DLD1 (cell line): ENCODE results near the gene KCNH6.

ENCODE experiments used
- in situ Hi-C: cut with HindIII; loops from 2 replicates; pipeline ENCODE4 v1.10.0; 2017; ENCODE audit warnings: low sequenced_read_pairs

KCNH6 gene

DNA sequence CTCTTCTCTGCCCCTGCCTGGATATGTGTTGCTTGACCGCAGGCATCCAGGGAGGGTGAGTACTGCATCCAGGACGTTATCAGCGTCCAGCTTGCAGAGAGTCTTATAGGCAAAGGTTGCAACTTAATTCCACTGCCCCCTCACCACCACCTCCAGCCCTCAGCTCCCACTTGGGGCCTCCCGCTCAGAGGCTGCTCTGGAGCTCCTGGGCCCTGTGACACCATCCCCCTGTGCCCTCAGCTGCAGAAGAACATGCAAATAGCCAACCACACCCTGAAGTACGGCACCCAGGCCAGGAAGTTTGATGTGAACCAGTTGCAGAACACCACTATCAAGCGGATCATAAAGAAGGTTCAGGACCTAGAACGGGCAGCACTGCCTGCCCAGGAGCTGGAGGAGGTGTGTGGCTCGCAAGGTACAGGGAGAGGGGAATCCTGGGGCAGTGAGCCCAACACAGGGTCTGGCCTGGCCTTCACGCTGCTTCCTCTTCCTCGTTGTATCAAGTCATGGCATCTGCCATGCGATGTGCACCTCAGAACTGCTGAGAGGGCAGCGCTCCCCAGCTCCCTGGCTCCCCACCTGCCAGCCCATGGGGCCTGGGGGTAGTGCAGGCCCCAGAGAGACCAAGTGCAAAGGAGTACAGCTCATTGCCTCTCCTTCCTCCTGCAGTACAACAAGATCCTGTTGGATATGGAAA, 36.7 kb upstream of the KCNH6 start:
- in situ Hi-C loops: no loop called here

DNA sequence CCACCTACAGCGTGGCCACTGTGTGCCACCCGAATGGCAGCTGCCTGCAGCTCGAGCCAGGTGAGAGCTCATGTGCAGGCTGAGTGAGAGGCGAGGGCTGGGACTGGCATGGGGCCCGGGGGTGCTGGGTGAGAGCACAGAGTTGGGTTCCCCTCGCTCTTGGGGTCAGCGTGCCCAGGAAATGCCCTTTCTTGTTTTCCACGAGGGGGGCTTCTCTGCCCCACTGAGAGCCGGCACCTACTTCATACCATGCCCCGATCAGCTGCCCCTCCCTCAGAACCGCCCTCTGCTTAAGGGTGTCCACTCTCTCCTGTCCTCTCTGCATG, 36.2 kb upstream of the KCNH6 start:
- in situ Hi-C loops: no loop called here

DNA sequence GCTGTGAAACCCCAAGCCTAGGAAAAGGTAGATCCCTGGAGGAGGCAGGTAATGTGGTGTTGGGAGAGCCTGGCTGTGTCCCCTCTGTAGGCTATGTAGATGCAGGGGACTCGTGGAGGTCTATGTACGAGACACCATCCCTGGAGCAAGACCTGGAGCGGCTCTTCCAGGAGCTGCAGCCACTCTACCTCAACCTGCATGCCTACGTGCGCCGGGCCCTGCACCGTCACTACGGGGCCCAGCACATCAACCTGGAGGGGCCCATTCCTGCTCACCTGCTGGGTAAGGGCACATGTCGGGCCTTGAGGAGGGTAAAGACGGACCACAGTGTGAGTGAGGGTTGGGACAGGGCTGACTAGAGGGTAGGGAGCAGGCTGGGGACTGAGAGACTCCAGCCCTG, 34.3 kb upstream of the KCNH6 start:
- in situ Hi-C loops: no loop called here

DNA sequence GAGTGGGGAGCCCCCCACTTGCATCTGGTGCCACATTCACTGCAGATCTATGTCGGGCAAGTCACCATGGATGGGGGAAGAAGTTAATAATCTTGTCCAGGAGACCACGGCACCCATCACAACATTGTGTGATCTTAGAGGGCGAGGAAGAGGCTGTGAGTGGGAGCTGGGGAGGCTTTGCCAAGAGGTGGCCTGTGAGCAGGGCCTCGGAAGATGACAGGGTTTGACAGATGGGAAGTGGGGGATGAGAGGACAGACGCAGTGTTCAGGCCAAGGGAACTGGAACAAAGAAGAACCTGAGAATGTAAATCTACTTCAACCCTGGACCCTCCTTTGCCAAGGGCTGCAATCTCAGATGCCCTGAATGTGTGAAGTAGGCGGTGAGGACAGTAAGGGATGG, 33.9 kb upstream of the KCNH6 start:
- in situ Hi-C loops: no loop called here

DNA sequence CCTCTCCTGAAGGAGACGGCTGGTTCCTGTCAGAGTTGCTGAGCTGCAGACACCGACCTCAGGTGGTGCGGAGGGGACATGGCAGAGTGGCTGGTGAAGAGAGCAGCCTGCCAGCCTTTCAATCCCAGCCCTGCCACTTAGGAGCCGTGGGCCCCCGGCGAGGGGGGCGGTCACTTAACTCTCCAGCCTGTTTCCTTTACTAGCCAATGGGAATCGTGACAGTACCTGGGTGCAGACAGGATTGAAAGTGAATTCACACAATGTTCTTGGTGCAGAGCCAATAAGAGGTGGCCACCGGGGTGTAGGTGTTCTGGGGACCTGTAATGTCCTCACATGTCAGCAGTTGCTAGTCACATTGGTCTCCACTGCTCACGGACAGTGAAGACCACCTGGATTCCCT, 32.8 kb upstream of the KCNH6 start:
- in situ Hi-C loops: no loop called here

DNA sequence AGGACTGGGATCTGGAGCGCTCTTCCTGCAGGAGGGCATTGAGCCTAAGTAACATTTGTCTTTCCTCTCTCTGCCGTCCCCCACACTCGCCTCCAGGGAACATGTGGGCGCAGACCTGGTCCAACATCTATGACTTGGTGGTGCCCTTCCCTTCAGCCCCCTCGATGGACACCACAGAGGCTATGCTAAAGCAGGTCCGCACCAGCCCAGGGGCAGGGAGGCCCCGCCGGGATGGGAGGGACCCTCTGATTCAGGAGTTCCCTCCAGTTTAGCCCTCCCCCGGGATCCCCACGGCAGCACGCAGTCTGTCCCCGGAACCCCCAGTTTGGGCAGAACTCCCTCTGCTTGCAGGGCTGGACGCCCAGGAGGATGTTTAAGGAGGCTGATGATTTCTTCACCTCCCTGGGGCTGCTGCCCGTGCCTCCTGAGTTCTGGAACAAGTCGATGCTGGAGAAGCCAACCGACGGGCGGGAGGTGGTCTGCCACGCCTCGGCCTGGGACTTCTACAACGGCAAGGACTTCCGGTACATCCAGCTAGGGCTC, 32.2 kb upstream of the KCNH6 start:
- in situ Hi-C loops: no loop called here

DNA sequence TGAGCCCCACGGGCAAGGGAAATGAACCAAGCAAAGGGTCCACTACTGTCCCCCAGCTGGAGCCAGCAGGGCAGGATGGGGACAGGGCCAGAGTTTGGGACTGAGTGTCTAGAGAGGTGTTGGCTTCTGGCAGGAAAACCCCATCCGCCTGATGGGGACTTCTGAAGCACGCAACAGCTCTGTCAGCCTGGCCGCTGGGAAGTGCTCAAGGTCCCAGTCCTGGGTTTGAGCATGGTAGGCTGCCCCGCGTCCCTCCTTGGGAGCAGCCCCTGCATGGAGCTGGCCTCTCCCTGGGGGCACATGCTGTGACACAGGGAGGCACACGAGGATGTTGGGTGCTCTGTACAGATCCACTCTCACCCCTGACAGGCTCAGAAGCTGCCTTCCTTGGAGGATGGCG, 31.7 kb upstream of the KCNH6 start:
- in situ Hi-C loops: no loop called here

DNA sequence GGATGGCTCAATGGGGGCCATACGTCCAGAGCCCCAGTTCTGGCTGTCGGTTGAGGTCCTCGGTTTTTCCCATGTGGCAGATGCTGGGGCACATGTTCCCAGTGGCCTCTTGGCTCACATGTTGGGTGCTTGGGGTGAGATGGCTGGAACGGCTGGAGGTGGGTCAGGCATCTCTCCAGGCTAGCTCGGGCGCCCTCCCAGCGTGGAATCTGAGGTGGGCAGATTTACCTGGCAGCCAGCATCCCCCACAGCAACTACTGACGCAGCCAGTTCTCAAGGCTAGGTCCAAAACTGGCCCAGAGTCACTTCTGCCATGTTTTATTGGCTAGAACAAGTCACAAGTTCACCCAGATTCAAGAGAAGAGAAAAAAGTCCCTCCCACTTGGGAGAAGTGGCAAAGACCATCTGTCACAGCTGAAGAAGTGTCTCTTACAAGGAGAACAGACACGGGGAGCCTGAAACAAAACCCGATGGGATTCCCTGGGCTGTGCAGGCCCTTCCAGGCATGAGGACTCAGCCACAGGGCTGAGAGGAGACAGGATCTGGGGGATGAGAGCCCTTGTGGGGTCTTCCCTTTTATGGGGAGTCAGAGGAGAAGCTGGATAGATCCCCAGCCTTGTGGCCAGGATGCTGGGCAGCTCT, 31.1 kb upstream of the KCNH6 start:
- in situ Hi-C loops: no loop called here

DNA sequence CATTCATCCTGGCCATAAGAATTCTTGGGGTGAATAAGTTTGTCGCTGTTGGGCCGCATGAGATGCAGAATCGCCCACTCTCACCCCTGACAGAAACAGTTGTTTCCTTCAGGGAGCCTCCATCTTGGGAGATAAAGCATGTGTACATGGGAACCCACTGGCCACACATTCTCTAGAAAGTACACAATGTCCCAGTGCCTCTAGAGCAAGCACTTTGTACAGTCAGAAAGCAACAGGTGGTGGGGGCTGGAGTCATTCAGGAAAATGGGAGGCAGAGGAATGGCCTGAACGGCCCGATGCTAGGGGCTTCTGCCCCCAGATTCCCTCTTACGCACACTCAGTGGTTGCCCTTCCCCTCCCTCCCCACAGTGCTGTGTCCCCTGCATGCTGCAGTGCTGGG, 30.2 kb upstream of the KCNH6 start:
- in situ Hi-C loops: no loop called here

DNA sequence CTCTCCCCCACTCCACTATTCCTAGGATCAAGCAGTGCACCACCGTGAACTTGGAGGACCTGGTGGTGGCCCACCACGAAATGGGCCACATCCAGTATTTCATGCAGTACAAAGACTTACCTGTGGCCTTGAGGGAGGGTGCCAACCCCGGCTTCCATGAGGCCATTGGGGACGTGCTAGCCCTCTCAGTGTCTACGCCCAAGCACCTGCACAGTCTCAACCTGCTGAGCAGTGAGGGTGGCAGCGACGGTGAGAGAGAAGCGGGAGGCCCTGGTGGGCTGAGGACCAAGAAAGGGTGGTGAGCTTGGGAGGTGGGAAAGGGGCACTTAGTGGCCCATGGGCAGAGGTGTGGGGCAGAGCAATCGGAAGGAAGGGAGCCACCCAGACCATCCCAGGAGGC, 29.7 kb upstream of the KCNH6 start:
- in situ Hi-C loops: no loop called here

DNA sequence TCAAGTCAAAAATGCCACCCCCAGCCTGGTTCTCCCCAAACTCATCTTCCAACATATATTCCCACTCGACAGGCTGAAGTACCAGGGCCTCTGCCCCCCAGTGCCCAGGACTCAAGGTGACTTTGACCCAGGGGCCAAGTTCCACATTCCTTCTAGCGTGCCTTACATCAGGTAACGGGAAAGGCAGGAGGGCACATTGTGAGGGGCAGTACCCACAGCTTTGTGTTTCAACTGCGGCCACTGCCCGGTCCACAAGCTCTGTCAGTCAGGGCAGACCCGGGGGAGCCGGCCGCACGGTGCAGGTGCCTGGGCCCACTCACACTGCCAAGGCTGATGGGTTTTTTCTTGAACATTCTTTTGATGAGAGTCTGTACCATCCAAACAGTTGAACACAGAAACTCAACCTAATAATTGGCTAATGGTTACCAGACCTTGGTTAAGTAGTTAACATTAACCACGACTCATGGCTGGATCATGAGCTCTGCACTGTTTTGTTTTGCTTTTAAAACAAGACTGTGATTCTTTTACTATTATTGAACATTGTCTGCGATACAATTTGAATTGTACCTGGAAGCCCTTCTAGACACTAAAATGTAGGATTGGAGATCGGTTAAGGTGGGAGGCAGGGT, 28.7 kb upstream of the KCNH6 start:
- in situ Hi-C loops: no loop called here

DNA sequence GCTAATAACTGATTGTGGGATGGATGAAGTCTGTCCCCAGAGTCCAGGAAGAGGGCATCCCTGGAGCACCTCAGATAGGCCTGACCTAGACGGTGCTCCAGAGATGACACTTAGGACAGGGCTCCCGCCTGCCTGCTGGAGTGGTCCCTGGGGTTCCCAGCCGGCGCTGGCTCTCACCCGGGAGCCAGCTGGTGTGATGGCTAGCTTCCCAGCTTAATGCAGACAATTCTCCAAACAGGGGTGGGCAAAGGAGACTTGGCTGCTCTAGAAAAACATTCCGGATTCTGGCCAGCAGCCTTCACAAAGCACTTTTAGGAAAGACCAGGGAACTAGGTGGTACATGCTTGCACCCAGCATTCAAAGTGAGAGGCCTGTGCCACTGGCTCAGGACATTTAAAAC, 27.7 kb upstream of the KCNH6 start:
- in situ Hi-C loops: no loop called here

DNA sequence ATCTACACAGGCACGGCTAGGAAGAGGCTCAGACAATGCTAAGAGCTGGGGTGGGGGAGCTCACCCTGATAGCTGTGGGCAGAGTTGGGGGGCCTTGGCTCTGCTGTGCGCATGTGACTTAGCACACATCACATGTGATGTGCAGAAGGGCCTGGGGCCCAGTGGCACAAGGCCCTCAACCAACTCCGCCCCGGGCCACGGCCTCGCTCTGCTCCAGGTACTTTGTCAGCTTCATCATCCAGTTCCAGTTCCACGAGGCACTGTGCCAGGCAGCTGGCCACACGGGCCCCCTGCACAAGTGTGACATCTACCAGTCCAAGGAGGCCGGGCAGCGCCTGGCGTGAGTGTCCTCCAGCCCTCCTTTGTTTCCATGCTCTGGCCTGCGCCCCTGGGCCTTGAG, 27.0 kb upstream of the KCNH6 start:
- in situ Hi-C loops: no loop called here

DNA sequence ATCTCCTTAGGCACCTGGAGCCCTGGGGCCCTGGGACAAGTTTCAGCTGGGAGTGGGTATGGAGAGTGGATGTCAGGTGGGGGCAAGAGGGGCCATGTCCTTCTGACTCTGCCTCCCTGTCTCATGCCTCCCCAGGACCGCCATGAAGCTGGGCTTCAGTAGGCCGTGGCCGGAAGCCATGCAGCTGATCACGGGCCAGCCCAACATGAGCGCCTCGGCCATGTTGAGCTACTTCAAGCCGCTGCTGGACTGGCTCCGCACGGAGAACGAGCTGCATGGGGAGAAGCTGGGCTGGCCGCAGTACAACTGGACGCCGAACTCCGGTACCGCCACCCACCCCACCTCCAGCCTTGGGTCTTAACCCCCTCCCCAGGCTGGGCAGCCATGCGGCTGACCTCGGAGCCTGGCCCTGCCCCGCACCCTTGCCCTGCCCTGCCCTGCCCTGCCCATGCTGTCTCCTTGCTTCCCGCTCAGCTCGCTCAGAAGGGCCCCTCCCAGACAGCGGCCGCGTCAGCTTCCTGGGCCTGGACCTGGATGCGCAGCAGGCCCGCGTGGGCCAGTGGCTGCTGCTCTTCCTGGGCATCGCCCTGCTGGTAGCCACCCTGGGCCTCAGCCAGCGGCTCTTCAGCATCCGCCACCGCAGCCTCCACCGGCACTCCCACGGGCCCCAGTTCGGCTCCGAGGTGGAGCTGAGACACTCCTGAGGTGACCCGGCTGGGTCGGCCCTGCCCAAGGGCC, 26.3 kb upstream of the KCNH6 start:
- in situ Hi-C loops: no loop called here

DNA sequence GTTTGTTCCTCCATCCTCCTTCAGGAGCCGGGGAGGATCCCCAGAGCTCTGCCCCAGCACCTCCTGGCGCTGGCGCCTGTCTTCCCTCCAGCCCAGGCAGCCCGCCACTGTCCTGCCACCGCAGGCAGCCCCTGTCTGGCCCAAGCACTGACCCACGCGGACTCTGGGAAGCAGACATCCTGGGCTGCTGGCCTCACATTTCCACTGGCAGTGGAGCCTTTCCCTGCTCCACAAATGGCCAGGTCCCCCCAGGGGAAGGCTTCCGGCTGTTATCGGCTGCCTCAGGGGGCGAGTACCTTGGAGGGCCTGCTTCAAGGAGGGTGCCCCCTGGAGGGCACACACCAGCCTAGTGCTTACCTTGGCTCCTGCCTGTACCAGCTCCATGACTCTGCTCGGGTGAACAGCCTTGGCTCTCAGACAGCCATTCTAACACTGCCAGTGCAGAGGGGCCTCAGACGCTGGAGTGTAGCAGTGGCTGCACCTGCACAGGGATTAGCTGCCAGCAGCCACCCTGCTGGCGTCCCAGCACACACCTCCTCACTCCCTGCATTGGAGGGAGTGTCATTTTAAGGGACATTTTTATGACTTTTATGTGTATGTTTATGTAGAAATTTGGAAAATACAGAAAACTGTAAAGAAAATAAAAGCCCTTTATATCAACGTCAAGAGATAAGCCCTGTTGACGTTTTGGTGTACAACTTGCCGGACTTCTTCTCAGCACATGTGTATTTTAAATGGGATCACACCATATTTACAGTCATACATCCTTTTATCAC, 25.3 kb upstream of the KCNH6 start:
- in situ Hi-C loops: no loop called here

DNA sequence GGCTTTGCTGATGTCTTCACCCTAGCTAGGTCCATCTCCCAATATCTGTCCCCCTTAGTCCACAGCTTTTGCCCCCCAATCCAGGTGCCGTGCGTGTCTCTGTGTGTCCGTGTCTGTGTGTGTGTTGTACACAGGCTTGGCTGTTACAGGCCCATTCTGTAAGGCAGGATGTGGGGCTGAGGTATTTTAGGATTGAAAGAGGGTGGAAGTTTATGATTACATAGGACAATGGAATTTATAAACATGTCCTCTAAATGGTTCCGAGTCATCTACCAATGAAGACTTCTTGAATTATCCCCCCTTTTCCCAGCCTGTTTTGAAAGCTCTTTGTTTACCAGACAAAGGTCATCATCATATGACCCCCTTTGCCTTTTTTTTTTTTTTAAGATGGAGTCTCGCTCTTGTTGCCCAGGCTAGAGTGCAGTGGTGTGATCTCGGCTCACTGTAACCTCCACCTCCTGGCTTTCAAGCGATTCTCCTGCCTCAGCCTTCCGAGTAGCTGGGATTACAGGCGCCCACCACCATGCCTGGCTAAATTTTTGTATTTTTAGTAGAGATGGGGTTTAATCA, 24.4 kb upstream of the KCNH6 start:
- in situ Hi-C loops: no loop called here

DNA sequence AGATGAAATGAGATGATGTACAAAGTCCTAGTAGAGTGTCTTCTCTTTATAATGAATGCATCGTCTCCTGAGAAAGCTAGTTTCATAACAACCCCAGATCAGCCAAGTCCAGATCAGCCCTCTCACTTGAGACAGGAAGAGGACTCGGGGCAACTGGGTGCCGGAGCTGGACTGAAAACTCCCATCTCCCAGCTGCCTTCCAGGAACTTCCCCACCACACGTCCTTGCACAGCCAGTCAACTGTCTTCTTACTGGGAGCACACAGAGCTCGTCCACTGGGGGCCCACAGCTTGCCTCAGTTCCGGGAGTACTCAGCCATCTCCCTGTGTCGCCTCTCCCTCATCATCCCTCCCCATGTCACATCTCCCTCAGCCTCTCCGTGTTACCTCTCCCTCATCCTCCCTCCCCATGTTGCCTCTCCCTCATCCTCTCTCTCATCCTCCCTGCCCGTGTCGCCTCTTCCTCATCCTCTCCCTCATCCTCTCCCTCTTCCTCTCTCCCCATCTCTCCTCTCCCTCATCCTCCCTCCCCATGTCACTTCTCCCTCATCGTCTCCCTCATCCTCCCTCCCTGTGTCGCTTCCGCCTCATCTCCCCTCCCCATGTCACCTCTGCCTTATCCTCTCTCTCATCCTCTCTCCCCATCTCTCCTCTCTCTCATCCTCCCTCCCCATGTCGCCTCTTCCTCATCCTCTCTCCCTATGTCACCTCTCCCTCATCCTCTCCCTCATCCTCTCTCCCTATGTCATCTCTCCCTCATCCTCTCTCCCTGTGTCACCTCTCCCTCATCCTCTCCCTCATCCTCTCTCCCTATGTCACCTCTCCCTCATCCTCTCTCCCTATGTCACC, 22.4 kb upstream of the KCNH6 start:
- in situ Hi-C loops: no loop called here

DNA sequence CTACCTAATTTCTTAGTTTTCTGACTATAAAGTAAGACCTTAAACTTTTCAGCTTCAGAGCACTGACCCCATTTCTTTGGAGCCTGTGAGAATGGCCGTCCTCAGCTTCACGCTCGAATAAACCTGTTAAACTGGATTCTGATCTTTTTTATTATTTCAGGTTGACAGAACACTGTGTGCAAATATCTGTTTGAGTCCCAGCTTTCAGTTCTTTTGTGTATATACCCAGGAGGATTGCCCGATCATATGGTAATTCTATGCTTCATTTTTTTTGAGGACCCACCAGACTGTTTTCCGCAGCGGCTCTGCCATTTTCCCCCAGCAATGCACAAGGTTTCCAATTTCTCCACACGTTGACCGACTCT, 19.8 kb upstream of the KCNH6 start:
- in situ Hi-C loops: no loop called here

DNA sequence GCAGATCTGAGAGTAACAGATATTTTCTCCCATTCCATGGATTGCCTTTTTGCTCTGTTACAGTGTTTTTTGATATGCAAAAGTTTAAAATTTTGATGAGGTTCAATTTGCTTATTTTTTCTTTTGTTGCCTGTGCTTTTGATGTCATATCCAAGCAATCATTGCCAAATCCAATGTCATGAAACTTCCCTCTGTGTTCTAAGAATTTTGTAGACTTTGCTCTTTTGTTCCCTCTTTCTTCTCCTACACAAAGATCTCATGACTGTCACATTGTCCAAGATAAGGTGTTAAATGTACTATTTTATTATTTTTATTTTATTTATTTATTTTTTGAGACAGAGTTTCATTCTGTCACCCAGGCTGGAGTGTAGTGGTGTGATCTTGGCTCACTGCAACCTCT, 18.9 kb upstream of the KCNH6 start:
- in situ Hi-C loops: no loop called here

DNA sequence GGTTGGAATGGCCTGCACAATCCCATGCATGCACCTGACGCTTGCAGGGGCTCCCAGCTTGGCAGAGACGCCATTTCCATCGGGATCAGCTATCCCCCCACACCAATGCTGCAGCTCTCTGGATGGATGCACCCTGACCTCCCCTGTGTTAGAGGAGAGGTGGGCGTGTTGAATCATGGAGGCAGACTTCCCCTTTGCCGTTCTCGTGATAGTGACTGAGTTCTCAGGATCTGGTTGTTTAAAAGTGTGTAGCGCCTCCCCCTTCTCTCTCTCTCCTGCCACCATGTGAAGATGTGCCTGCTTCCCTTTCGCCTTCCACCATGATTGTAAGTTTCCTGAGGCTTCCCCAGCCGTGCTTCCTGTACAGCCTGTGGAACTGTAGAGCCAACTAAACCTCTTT, 17.8 kb upstream of the KCNH6 start:
- in situ Hi-C loops: no loop called here
